COLO668 (cell line): ENCODE measurements around the gene PRPF4.
A peak's percentile ranks its signal among the peaks of the same experiment; 100 is the strongest.
"Not testable (repeated sequence)": the region's sequence is repeated elsewhere in the genome, so short reads cannot be mapped to it uniquely, and the experiment has no call there.

ENCODE experiments used
- DNase-seq: peaks from one replicate; lab custom pipeline; 2025; ENCODE audit not compliant: unreplicated experiment; lab: John Stamatoyannopoulos, UW

PRPF4 gene

DNA sequence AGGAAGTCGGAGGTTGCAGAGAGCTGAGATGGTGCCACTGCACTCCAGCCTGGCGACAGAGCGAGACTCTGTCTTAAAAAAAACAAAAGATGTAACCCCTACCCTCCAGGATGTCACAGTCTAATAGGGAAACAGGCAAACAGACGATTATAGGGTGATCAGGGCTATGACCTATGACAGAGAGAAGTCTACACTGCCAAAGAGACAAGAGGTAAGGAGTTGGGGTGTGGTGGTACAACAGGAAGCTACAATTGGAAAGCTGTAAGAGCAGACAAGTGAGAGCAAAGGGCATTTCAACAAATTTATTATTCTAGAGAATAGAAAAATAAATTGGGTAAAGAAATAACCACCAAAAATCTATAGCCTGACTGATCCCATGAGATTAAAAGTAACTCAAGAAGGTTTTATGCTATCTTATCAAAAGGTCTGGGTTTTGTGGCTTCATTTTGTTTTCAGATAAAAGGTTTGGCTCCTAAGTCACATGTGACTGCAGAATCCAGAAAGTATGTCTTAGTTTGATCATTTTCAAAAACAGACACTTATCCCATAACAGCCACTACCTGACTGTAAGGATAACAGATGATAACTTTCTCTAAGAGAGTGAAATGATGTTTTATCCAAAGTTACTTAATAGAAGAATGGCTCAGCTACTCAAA, 7.4 kb upstream of the PRPF4 start:
- no peak for DNase-seq

DNA sequence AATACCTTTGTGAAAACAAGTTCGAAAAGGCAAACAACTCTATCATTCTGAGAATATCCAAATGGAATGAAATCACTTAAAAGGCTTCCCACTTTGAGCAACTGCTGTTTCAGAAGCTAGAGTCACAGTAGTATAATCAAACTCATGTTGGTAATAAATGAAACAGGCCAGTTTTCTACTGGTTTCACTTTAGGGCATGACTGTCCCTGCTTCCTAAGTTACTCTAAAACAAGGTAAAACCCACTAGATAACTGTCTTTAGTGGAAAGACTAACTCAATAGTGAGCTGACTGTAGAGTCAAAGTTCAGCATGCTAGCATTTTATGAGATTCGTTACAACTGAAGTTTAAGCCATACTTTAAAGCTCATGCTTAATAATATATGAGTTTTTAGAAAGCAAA, 6.1 kb upstream of the PRPF4 start:
- no peak for DNase-seq

DNA sequence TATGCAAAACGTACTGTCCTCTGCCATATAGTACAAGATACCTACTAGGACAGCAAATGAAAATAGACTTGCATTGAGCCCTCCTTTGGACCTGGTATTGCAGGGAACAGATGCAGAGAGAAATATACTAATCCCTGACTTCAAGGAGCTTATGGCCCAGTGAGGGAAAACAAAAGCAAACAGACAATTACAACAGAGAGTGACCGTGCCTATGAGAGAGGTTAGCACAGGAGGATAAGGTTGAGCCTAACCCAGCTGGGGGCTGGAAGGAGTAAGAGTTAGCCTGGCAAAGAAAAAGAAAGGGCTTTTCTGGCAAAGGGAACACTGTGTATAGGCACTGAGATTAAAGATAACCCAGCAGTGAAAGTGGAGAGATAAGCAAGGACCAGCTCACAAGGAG, 5.6 kb upstream of the PRPF4 start:
- no peak for DNase-seq

DNA sequence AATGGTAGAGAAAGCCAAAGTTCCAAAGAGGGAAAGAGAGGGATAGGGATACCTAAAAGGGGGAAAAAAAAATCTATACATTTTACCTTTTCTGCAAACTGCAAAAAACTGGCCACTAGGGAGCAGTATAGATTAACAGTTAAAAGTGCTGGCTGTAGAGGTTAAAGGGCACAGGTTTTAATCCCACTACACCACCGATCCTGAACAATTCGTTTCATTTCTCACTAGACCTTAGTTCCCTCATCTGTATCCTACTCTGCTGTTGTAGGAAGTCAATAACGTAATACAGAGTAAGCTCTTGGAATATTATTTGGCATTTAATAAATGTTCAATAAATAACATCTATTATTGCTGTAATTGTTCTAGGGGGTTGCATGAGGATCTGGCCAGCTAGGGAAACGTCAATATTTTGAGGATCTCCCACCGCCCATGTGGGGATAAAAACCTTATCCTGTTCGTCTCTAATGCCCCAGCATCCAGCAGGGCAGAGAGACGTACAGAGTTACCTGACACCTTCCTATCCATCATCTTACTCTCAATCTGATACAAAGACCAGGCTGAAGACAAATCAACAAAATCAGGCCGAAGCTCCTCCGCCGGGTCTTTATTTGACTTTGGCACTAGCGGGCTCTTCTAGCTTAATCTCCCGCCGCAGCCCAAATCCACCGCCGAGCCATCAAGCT, 843 bp upstream of the PRPF4 start:
- DNase-seq: peak; percentile 23

DNA sequence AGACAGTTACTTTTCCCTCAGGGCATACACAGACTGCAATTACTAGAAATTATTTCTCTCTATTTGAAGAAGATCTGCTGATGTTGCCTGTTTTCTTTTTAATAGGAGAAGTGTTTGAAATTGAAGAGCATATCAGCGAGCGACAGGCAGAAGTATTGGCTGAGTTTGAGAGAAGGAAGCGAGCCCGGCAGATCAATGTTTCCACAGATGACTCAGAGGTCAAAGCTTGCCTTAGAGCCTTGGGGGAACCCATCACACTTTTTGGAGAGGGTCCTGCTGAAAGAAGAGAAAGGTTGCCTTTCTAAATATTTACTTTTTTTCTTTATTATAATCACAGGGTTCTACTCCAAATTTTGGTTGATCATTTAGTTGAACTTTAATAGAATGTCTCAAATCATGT, 3.4 kb downstream of the PRPF4 start:
- DNase-seq: no peak

DNA sequence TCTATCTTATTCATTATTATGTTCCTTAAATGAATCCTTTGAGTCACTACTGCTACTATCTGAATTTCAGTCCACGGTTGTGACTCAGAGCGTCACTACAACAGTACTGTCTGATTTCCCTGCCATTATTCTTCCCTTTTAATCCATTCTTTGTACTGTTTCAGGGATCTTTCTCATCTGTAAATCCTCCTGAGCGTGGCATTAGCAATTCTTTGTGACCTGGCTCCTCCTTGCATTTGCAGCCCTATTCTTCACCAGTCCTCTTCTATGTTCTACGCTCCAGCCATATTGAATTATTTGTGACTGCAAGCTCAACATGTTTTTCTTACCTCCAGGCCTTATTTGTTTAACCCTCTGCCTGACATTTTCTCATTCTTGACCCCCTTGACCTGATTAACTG, 5.9 kb downstream of the PRPF4 start:
- DNase-seq: no peak

DNA sequence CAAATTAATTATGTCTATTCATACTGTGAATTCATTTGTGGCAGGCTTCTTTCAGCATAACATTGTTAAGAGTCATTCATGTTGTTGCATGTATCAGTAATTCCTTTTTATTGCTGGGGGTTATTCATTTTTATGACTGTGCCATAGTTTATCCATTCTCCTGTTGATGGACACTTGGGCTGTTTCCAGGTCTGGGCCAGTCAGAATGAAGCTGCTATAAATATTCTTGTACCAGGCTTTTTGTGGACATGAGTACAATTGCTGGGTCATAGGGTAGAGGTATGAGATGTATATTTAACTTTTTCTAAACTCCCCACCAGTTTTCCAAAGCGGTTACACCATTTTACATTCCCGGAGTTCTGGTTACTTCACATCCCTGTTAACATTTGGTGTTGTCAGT, 13.6 kb downstream of the PRPF4 start:
- no peak for DNase-seq

DNA sequence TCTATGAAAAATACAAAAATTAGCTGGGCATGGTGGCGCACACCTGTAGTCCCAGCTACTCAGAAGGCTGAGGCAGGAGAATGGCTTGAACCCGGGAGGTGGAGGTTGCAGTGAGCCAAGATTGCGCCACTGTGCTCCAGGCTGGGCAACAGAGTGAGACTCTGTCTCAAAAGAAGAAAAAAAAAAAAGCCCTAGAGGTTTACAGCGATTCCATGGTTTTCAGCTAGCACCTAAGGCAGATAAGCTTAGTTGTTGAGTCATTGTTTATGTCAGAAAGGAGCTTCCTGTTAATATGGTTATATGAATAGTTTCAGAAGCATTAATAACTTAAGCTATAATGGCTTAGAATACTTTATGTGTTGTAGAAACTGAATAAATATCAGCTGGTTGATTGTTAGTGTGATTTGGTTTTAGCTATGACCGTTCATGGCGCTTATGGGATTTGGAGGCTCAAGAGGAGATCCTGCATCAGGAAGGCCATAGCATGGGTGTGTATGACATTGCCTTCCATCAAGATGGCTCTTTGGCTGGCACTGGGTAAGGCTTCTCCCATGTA, 14.7 kb downstream of the PRPF4 start:
- no peak for DNase-seq

DNA sequence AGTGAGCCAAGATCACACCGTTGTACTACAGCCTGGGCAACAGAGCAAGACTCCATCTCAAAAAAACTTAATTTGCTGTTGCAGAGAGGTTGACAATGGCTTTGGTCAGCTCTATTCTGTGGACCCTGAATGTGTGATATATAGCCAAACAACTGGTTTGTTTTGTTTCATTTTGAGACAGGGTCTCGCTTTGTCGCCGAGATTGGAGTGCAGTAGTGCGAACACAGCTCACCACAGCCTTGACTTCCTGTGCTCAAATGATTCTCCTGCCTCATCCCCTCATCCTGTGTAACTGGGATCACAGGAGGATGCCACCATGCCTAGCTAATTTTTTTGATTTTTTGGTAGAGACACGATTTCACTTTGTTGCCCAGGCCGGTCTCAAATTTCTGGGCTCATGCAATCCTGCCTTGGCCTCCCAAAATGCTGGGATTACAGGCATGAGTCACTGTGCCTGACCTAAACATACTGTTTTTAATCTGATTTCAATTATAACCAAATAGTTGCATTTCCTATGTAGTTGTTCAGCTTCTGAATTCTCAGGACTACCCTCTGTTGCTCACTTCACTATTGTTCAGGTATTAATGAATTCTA, 17.9 kb downstream of the PRPF4 start:
- no peak for DNase-seq

DNA sequence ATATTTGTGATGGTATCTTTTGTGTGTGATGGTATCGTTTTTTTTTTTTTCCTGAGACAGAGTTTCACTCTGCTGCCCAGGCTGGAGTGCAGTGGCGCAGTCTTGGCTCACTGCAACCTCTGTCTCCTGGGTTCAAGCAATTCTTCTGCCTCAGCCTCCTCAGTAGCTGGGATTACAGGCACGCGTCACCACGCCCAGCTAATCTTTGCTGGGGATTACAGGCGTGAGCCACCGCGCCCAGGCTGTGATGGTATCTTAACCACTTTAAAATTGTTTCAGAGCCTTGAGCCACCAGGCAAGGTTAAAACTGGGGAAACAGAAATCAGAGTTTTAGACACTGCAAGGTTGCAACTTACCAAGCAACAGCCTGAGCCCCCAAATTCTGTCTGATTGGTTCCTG, 20.8 kb downstream of the PRPF4 start:
- not testable (repeated sequence) for DNase-seq

DNA sequence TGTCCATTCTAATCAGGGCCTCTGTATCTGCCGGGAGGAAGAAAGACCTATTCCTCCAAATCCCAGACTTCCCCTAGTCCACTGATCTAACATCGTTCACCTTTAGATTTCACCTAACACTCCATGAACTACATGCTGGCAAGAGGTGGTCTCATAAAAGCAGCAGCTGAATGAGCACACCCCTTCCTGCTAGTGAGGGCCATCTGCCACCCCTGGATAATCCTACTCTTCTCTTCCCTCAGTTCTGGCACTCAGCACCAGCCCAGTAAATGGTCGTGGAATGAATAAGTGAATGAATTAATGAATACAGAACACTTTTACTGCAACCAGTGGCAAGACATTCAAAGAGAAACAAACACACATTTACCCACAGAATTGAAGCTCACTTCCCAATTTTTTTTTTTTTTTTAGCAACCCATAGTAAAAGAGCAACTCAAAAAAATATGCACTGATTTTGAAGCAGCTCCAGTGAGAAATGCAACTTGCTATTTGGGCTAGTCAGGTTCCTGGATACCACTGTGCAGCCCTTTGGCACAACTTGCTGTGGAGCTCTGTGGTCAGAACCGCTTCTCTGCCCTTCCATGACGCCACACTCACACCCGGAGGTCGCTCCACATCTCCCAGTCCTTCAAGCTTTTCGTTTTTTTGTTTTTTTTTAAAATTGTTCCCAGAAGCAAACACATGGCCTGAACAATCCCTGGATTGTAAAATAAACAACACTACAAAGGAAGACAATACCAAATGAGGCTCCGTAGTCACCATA, 21.5 kb downstream of the PRPF4 start:
- DNase-seq: no peak

DNA sequence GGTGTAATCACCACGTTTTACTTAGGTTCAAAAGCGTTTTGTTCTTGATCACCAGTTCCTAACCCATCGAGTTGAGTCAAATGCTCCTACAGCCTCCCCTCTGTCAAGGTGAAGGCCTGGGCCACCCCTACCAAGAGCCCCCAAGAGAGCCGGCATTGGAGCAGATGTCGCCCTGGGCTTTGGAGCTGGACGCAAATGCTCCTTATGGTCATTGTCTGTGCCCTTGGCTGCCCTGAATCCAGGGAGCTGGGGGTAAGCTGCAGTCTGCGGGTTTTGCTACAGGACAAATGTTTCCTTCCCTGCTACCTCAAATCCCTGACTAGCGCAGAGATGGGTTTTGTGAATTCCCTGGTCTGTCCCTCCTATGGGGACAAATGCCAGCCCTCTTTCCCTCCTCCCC, 22.9 kb downstream of the PRPF4 start:
- no peak for DNase-seq

DNA sequence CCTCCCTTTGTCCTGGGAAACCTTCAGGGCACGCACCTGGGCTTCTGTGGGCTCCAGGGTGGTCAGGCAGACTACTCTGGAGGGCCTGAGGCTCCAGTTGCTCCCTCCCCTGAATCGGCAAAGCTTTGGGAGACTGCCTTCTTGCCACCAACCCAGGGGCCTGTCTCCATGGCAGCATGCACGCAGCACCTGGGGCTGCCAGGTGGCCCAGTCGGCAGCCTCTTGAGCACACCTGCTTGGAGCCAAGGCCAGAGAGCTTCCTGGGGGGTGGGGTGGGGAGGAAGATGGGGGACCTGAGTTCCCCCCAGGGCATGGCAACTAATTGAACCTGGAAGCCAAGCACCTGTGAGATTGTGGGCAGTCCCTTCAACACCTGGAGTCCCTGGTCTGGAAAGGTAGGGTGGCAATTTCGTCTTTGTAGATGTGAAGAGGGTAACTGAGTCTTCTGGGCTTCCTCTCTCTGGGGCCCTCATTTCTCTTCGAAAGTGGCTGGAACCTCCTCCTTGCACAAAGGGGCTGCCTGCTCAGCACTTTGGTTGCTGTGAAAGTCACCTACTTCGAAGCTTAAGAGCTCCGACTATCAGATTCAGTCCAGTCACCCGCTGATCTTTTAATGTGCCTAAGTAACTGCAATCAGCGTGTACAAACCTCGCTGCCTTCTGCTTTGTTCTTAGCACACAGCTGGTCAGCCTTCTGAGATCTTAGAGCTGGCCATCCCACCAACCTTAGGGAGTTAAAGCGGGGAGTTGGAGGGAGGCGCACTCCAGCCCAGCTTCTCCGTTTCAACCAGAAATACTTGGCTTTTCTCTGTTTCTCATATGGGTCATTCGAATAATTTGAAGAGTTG, 23.7 kb downstream of the PRPF4 start:
- peak; percentile 96 for DNase-seq

DNA sequence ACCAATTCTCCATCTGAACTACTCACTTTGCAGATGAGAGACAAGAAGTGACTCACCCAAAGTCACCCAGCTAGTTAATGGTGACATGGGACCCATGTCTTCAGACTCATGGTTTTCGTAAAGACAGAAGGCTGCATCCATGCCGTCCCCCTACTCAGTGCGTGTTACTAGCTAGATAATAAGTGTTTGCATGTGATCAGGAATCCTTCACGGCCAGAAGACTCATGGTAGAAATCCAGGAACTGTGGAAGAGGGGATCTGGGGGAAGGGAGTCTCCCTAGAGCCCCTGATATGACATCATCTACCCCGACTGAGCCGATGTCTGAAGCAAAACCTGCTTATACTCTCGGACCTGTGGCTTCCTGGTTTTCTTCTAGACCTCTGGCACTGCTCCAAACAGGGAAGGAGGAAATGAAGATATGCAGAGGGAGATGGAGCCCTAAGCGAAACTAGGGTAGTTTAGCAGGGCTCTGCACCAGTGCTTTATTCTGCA, 24.4 kb downstream of the PRPF4 start:
- peak; percentile 63 for DNase-seq

DNA sequence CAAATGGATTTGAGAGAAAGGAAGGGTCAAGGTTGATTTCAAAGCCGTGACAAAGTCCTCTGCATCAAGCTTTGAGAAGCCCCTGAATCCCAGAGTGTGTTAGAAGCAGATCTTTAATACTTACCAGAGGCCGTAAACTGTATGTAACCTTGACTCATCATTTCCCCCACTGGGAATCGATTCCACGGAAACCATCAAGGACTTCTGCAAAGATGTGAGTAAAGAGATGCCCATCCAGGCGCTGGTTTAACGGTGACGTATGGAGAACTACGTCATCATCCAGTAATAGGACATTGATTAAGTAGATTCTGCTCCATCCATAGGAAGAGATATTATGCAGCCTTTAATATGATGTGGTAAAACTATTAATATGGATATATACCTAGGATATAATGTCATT, 26.1 kb downstream of the PRPF4 start:
- no peak for DNase-seq

DNA sequence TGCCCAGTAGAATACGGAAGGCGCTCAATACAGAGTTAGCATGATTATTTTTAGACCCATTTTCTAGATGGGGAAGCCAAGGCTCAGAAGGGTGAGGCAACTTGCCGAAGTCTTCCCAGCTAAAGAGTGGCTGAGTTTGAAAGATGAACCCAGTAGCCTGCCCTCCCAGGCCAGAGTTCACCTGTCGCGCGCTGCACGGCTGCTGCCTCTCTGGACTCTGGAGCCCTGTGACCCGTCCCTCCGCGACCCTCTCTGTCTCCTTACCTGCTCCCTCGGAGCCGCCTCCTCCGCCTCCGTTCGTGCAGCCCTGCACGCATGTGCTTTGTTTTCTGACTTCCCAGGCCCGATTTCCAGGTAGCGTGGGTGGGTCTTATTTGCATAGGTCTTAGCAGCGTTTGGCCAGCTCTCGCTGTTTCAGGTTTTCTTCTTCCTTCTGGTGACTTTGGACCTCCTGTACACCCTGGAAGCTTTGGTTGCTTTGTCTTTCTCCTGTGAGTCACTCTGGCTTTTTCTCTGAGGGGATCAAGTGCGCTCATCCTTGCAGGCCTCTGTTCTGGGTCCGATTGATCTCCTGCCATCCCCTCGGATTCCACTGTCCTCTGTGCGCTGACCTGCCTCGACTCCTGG, 27.4 kb downstream of the PRPF4 start, which contains the start of gene RNF183:
Gene RNF183, minus strand, starts transcription at position 585 of the 627 bp plus-strand sequence. CDS start 5,192 bp downstream, outside the sequence.
- DNase-seq: no peak

DNA sequence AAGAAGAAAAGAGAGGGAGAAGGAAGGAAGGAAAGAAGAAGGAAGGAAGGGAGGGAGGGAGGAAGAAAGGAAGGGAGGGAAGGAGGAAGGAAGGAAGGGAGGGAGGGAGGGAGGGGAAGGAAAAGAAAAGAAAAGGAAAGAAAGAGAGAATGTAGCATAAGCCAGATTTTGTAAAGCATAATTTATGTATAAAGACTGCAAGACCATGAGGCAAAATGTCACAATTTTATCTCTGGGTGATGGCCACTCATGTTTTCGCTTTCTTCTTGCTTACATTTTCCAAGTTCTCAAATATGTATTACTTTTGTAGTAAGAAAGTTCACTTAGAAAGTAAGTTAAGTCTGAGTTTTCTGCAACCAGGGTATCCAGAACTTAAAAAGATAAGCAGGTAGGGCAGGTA, 31.1 kb downstream of the PRPF4 start:
- no peak for DNase-seq

DNA sequence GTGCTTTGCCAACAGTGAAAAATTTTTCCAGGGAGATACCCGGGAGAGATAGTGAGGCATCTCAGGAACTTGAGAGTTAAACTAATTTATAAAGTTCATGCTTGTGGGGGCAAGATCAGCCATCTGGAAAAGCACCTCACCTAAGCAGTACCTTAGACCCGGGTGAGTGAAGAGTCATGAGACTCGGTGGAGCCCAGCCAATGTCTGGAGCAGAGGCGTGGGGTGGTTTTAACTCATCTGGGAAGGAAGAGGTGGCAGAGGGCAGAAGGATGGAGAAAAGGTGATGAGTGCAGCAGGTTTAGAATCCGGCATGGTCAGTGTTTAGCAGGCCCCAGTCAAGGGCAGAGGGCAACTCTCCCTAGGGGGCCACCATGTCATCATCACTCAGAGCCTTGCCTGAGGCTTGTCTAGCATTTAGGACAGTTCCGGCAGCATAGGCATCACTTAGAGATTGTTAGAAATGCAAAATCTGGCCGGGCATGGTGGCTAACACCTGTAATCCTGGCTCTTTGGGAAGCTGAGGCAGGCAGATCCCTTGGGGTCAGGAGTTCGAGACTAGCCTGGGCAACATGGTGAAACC, 32.0 kb downstream of the PRPF4 start:
- DNase-seq: no peak

DNA sequence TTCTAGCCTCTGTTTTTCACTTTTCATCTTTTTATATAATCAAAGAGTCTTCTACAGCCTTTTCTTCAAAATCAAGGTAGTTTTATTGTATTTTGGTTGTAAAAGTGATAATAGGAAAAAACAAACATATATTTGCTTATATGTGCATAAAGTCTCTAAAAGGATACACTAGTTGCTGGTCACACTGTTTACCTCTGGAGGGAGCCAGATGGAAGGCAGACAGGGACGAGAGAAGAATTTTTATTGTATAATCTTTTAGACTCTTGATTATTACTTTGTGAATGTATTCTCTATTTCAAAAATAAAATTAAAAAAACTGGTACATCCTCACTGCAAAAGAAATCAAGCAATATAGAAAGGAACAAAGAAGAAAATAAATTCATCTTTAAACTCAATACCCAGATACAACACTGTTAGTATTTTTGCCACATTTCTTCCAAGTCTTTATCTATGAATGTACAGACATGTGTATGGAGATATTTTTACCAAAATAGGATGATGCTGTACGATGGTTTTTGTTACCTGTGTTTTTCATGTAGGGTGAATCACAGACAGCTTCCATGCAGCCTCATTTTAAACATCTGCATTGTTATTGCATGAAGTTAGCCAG, 33.9 kb downstream of the PRPF4 start:
- peak; percentile 15 for DNase-seq
